GM12873 (cell line): ENCODE results near the gene FILIP1.

Source experiments
- TF ChIP-seq, protein P1 (sequence below): IDR thresholded peaks from 2 replicates; pipeline ENCODE4 v1.5.1; 2012; ENCODE audit warnings: low read depth, mild to moderate bottlenecking, moderate library complexity, low read length, control low read depth; ENCODE audit not compliant: insufficient read depth; ENCODE audit errors: missing control alignments

FILIP1 gene

DNA sequence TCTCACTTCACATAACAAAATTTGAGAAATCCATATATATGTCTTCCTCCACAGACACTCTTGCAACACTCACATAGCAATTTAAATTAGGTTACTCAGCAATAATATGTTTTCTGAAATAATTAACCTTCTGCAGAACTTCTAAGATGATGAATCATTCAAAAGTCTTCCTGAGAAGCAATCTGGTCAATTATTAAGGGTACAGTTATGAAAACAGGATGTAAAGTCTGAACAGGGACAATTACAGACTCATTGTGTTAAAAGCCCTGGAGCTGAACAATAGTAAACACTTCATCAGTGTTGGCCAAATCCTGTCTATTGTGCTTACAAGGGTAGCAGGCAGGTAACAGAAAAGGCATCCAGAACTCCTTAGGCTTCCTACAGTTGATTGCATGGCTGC, 75.4 kb downstream of the FILIP1 start:
- TF ChIP-seq, protein P1, sequence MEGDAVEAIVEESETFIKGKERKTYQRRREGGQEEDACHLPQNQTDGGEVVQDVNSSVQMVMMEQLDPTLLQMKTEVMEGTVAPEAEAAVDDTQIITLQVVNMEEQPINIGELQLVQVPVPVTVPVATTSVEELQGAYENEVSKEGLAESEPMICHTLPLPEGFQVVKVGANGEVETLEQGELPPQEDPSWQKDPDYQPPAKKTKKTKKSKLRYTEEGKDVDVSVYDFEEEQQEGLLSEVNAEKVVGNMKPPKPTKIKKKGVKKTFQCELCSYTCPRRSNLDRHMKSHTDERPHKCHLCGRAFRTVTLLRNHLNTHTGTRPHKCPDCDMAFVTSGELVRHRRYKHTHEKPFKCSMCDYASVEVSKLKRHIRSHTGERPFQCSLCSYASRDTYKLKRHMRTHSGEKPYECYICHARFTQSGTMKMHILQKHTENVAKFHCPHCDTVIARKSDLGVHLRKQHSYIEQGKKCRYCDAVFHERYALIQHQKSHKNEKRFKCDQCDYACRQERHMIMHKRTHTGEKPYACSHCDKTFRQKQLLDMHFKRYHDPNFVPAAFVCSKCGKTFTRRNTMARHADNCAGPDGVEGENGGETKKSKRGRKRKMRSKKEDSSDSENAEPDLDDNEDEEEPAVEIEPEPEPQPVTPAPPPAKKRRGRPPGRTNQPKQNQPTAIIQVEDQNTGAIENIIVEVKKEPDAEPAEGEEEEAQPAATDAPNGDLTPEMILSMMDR, result no peak

DNA sequence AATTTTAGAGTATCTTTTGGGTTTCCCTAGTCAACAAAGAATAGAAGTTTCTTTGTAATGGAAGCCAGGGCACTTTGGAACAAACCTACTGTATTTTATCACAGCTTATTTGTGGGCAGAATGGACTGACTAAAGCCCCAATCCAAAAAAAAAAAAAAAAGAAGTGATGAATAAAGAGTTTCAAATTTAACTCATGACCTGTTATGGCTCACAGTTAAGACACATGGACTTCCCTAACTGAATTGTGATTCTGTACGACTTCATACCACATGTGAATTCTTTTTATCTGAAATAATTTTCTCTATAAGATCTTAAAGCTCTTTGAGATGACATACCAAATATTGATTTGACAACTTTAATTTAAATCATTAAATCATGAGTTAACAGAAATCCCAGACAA, 77.2 kb downstream of the FILIP1 start:
- TF ChIP-seq, protein P1, result no peak

DNA sequence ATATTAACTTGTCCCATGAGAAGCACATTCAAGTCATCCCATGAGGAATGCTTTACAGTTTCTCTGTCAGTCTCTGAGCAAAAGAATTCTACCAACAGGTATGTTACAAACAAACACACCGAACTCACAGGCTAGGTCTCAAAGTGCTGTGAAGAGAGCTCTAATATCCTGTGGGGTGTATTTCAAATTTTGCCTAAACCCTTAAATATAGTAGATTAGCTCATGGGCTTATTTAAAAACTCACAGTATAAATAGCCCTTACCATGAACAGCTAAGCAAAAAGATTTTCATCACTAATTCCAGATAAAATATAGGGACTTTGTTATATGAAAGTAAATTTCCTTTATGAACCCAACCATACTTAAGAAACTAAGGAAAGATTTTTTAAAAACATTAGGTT, 77.8 kb downstream of the FILIP1 start:
- TF ChIP-seq, protein P1, result no peak

DNA sequence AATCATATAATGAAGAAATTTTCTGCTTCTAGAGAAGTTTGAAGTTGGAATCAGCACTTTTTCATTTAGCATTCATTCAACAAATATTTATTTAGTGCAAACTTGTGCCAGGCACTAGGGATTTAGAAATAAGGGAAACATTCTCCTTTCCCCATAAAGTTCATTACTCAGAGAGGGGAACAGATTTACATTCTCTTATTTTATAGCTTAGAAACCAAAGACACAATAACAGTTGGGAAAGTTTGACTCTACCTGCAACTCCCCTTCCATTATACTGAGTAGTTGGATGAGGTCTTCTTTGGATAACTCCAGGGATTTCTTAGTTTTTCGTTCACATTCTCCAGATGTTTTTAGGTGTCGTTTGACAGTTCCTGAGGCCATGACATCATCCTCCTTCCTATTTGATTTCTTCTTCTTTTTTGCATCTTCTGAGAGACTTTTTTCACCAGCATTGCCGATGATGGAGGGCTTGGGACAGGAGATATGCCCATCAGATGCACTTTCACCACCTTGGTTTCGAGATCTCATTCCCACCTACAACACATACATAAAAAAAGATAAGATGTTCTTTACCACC, 79.1 kb downstream of the FILIP1 start:
- TF ChIP-seq, protein P1, result no peak

DNA sequence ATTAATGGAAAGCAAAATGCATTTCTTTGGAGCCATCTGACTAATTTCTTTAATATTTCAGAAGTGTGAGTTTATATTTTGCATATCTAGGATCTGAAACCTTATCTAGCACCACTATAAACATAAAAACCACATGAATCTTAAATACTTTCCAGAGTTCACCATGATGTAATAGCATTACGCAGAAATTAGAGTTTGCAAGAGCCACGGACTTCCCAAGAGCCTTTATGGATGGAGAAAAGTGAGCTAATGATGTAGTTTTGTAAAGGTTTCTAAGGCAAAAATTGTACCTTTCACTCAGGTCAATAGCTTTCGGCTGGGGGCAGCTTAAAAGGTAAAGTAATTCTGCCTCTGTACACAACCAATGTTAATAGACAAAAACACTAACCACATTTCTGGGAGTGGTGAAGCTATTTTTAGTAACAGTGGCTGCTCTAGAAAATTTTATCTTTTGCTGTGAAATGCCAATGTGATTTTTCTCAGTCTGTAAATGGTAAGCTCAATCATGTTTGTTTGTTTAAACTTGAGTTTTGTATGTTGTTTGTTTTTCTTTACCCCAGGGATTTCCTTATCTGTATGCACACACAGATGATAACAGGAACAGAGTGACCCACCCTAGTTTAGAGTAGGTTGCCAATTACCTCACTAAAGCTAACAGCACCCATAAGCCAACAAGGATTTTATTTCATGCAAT, 80.5 kb downstream of the FILIP1 start:
- TF ChIP-seq, protein P1, result no peak

DNA sequence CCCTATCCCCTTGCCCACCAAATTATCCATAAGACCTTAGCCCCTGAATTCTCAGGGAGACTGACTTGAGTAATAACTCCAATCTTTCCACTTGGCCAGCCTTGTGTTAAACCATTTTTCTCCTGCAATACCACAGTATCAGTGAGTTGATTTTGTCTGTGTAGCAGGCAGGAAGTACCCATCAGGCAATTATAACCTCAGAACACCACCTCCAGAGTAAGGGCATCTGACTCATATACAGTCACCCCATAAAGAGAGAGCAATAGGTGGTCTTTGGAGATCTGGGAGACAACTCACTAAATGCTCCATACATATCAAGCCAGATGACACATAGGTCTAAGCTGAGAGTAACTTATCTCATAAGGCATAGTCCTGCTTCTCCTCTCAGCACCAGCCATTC, 83.7 kb downstream of the FILIP1 start:
- TF ChIP-seq, protein P1, result no peak

DNA sequence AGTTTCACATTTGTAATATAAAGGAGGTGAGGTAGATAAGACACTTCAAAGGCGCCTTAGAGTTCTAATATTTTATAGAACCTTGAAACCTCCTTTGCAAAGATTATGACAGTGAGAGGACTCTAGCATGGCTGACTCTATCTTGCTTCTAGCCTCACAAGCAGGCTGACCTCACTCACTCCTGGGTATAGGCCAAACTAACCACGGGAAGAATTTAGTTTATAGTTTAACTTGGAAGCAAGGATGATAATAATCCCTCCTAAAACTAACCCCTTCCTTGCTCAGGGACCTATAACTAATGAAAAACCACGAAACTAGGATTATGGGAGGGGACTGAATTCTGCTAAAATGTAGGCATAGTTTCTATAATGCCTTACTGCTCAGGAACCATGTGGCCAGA, 84.3 kb downstream of the FILIP1 start:
- TF ChIP-seq, protein P1, result no peak
